CD8-positive, alpha-beta memory T cell (primary cell): ENCODE data around the gene TEKTIP1. TPM values are rescaled to one million over a fixed set of nuclear protein-coding genes. Genes with fewer than 3 reads are reported as not detected.
A peak's percentile ranks its signal among the peaks of the same experiment; 100 is the strongest.
"Not testable (repeated sequence)": the region's sequence is repeated elsewhere in the genome, so short reads cannot be mapped to it uniquely, and the experiment has no call there.

ENCODE experiments used
- CTCF ChIA-PET: fragments of 350-600 bp; sonication (Branson Sonifier 250); formaldehyde crosslinking; loops from one replicate; lab custom pipeline; 2021; ENCODE audit warnings: antibody characterized with exemption; lab: Charles Lee
- POLR2A ChIA-PET: fragments of 350-600 bp; sonication (Branson Sonifier 250); formaldehyde crosslinking; loops from one replicate; lab custom pipeline; 2021; ENCODE audit warnings: antibody characterized with exemption; lab: Charles Lee
- DNase-seq, 5 donors: peaks; one replicate each; pipeline versions ENCODE4 v3.0.0 to v3.0.0-alpha.2; 2020 to 2022; ENCODE audit warnings: mixed read lengths in 1 of 5
- H3K27ac ChIP-seq: one replicate; pipeline ENCODE4 v1.7.0; 2013; ENCODE audit warnings: low read depth, mild to moderate bottlenecking, low read length, moderate library complexity
- H3K27me3 ChIP-seq: 2 replicates; pipeline ENCODE4 v1.7.0; 2013; ENCODE audit warnings: low read length, mild to moderate bottlenecking; ENCODE audit not compliant: insufficient read depth, poor library complexity, severe bottlenecking
- H3K36me3 ChIP-seq: 2 replicates; pipeline ENCODE4 v1.7.0; 2013; ENCODE audit warnings: mild to moderate bottlenecking, low read length, moderate library complexity; ENCODE audit not compliant: insufficient read depth
- H3K4me1 ChIP-seq: 2 replicates; pipeline ENCODE4 v1.7.0; 2013; ENCODE audit warnings: mild to moderate bottlenecking, low read length, moderate library complexity; ENCODE audit not compliant: insufficient read depth
- H3K4me3 ChIP-seq: 2 replicates; pipeline ENCODE4 v1.7.0; 2013; ENCODE audit warnings: mild to moderate bottlenecking, low read length
- H3K9me3 ChIP-seq: 2 replicates; pipeline ENCODE4 v1.7.0; 2013; ENCODE audit warnings: mild to moderate bottlenecking, low read length
- H3K27ac Mint-ChIP-seq, 8 donors: one replicate each; pipeline ENCODE4 v1.8.0; 2020 to 2021; ENCODE audit warnings: mixed read lengths in 8 of 8, mild to moderate bottlenecking in 6 of 8, inconsistent platforms in 3 of 8, moderate library complexity in 3 of 8
- H3K27me3 Mint-ChIP-seq, 2 donors: one replicate each; pipeline ENCODE4 v1.8.0; 2020 to 2021; ENCODE audit warnings: mixed read lengths in 2 of 2, mild to moderate bottlenecking in 1 of 2, moderate library complexity in 1 of 2
- H3K36me3 Mint-ChIP-seq, 3 donors: one replicate each; pipeline ENCODE4 v1.8.0; 2020 to 2021; ENCODE audit warnings: mixed read lengths in 3 of 3, inconsistent platforms in 1 of 3, mild to moderate bottlenecking in 1 of 3
- H3K4me1 Mint-ChIP-seq, 3 donors: one replicate each; pipeline ENCODE4 v1.8.0; 2020 to 2021; ENCODE audit warnings: mixed read lengths in 3 of 3, inconsistent platforms in 1 of 3, mild to moderate bottlenecking in 1 of 3
- H3K4me3 Mint-ChIP-seq, 7 donors: one replicate each; pipeline ENCODE4 v1.8.0; 2020 to 2021; ENCODE audit warnings: mixed read lengths in 7 of 7, mild to moderate bottlenecking in 6 of 7, moderate library complexity in 4 of 7, inconsistent platforms in 2 of 7
- H3K9me3 Mint-ChIP-seq, 5 donors: one replicate each; pipeline ENCODE4 v1.8.0; 2020 to 2022; ENCODE audit warnings: mixed read lengths in 5 of 5, mild to moderate bottlenecking in 3 of 5, moderate library complexity in 2 of 5, inconsistent platforms in 1 of 5
- polyA plus RNA-seq: library from polyadenylated mRNA; unstranded; fragments of 300-500 nt; fragmentation: Illumina TruSeq; gene quantifications from one replicate; pipeline ENCODE4 v1.2.3, GENCODE V29; 2021
- total RNA-seq, 2 experiments: library from RNA; stranded (reverse); gene quantifications; one replicate each; pipeline ENCODE4 v1.2.3, GENCODE V29; 2021

Gene TEKTIP1
- total and polyA plus RNA-seq, 3 experiments from 2014 or later = 0.38 to 1.2 (median 1.0) TPM

GRCh38 chr19:3528080-3528479 lies 10.9 kb upstream of the TEKTIP1 start:
- Mint-ChIP-seq H3K4me3 (no peak overlapping the region), H3K27ac (no peak overlapping the region), H3K4me1 (no peaks in the 10 kb centered on the region), H3K36me3 (peaks cover 0 to 37% (median 0%) of the 10 kb centered on the region in 3 donors), H3K9me3 (no peaks in the 10 kb centered on the region), H3K27me3 (no peaks in the 10 kb centered on the region)
- Histone ChIP-seq H3K4me3 (no peak overlapping the region), H3K27ac (no peak overlapping the region), H3K36me3 (no peaks in the 10 kb centered on the region), H3K4me1 (no peaks in the 10 kb centered on the region), H3K27me3 (no peaks in the 10 kb centered on the region), H3K9me3 (no peaks in the 10 kb centered on the region)
- POLR2A ChIA-PET = no interaction called here
- CTCF ChIA-PET = no interaction called here
- DNase-seq = no peak

GRCh38 chr19:3528539-3529211 lies 10.3 kb upstream of the TEKTIP1 start:
- H3K27ac ChIP-seq = no peak overlapping the region
- no peaks in the 10 kb centered on the region for H3K27me3 Mint-ChIP-seq
- H3K4me1 Mint-ChIP-seq = no peaks in the 10 kb centered on the region
- H3K27me3 ChIP-seq = no peaks in the 10 kb centered on the region
- DNase-seq = no peak
- no peak overlapping the region for H3K4me3 Mint-ChIP-seq
- ChIA-PET CTCF (no interaction called here), POLR2A (no interaction called here)
- no peak overlapping the region for H3K27ac Mint-ChIP-seq
- no peaks in the 10 kb centered on the region for H3K36me3 ChIP-seq
- no peaks in the 10 kb centered on the region for H3K9me3 ChIP-seq
- no peaks in the 10 kb centered on the region for H3K4me1 ChIP-seq
- H3K9me3 Mint-ChIP-seq = no peaks in the 10 kb centered on the region
- peaks cover 0 to 39% (median 0%) of the 10 kb centered on the region in 3 donors for H3K36me3 Mint-ChIP-seq
- H3K4me3 ChIP-seq = no peak overlapping the region

DNA sequence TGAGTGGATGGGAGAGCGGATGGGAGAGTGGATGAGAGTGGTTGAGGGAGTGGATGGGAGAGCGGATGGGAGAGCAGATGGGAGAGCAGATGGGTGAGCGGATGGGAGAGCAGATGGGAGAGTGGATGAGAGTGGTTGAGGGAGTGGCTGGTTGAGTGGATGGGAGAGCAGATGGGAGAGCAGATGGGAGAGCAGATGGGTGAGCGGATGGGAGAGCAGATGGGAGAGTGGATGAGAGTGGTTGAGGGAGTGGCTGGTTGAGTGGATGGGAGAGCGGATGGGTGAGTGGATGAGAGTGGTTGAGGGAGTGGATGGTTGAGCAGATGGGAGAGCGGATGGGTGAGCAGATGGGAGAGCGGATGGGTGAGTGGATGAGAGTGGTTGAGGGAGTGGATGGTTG lies 9.7 kb upstream of the TEKTIP1 start:
- H3K4me3 Mint-ChIP-seq, H3K27me3 ChIP-seq, H3K9me3 Mint-ChIP-seq, H3K4me1 Mint-ChIP-seq, DNase-seq, H3K9me3 ChIP-seq, POLR2A ChIA-PET, H3K36me3 ChIP-seq, H3K4me3 ChIP-seq, H3K27ac ChIP-seq, H3K27me3 Mint-ChIP-seq, H3K4me1 ChIP-seq, H3K27ac Mint-ChIP-seq, CTCF ChIA-PET: not testable (repeated sequence)
- peaks cover 0 to 38% (median 0%) of the 10 kb centered on the region in 3 donors for H3K36me3 Mint-ChIP-seq

DNA sequence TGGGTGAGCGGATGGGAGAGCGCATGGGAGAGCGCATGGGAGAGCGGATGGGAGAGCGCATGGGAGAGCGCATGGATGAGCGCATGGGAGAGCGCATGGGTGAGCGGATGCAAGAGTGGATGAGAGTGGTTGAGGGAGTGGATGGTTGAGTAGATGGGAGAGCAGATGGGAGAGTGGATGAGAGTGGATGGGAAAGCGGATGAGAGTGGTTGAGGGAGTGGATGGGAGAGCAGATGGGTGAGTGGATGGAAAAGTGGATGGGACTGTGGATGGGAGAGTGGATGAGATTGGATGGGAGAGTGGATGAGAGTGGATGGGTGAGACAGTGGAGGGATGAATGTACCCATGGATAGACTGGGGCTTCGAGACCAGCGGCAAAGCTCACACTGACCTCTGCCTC lies 8.6 kb upstream of the TEKTIP1 start:
- H3K9me3 ChIP-seq = no peaks in the 10 kb centered on the region
- H3K4me3 ChIP-seq = no peak overlapping the region
- Mint-ChIP-seq H3K27ac (no peak overlapping the region), H3K36me3 (peaks cover 0 to 43% (median 0%) of the 10 kb centered on the region in 3 donors), H3K27me3 (no peaks in the 10 kb centered on the region), H3K9me3 (no peaks in the 10 kb centered on the region), H3K4me3 (no peak overlapping the region), H3K4me1 (no peaks in the 10 kb centered on the region)
- H3K27me3 ChIP-seq = no peaks in the 10 kb centered on the region
- no peak for DNase-seq
- no peaks in the 10 kb centered on the region for H3K36me3 ChIP-seq
- no peak overlapping the region for H3K27ac ChIP-seq
- ChIA-PET POLR2A (no interaction called here), CTCF (no interaction called here)
- no peaks in the 10 kb centered on the region for H3K4me1 ChIP-seq

DNA sequence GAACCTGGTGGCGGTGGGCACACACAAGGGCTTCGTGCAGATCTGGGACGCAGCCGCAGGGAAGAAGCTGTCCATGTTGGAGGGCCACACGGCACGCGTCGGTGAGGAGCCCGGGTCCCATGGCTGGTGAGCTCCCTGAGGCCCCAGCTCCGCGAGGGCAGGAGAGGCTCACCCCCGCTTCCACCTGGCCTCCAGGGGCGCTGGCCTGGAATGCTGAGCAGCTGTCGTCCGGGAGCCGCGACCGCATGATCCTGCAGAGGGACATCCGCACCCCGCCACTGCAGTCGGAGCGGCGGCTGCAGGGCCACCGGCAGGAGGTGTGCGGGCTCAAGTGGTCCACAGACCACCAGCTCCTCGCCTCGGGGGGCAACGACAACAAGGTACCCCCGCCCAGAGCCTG lies 7.3 kb upstream of the TEKTIP1 start:
- H3K27ac Mint-ChIP-seq = no peak overlapping the region
- no peaks in the 10 kb centered on the region for H3K9me3 ChIP-seq
- H3K27me3 ChIP-seq = no peaks in the 10 kb centered on the region
- no peaks in the 10 kb centered on the region for H3K4me1 ChIP-seq
- no peaks in the 10 kb centered on the region for H3K27me3 Mint-ChIP-seq
- H3K36me3 ChIP-seq = no peaks in the 10 kb centered on the region
- H3K9me3 Mint-ChIP-seq = no peaks in the 10 kb centered on the region
- no peak overlapping the region for H3K27ac ChIP-seq
- no peak overlapping the region for H3K4me3 Mint-ChIP-seq
- CTCF ChIA-PET = interaction anchor here (0.9 to 1.1 kb wide), 2 partner anchors 13 to 36 kb away, joined by 3 read pairs; no protein-coding TSS in a partner anchor
- DNase-seq = no peak
- POLR2A ChIA-PET = no interaction called here
- peaks cover 0 to 46% (median 0%) of the 10 kb centered on the region in 3 donors for H3K36me3 Mint-ChIP-seq
- no peak overlapping the region for H3K4me3 ChIP-seq
- no peaks in the 10 kb centered on the region for H3K4me1 Mint-ChIP-seq

DNA sequence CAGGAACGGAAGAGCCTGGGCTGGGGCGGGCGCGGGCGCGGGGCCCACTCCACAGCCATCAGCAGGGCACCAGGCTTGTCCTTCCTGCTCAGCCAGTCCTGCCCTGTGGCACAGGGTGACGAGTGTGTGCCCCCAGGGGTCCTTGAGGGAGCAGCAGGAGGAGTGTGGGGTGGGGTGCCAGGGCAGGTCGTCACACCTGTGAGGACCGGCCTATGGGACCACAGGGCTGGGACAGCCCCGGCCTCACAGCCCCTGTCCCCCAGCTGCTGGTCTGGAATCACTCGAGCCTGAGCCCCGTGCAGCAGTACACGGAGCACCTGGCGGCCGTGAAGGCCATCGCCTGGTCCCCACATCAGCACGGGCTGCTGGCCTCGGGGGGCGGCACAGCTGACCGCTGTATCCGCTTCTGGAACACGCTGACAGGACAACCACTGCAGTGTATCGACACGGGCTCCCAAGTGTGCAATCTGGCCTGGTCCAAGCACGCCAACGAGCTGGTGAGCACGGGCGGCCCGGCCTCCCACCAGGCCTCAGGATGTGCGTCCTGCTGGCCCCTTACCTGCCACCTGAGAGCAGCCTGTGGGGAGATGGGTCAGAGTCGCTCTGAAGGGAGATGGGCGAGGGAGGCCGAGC lies 6.7 kb upstream of the TEKTIP1 start:
- no peak for DNase-seq
- H3K27me3 Mint-ChIP-seq = no peaks in the 10 kb centered on the region
- Histone ChIP-seq H3K4me3 (no peak overlapping the region), H3K9me3 (no peaks in the 10 kb centered on the region), H3K4me1 (no peaks in the 10 kb centered on the region), H3K27ac (no peak overlapping the region), H3K36me3 (no peaks in the 10 kb centered on the region), H3K27me3 (no peaks in the 10 kb centered on the region)
- ChIA-PET CTCF (interaction anchor here (0.9 to 1.1 kb wide), 2 partner anchors 13 to 35 kb away, joined by 3 read pairs; no protein-coding TSS in a partner anchor), POLR2A (no interaction called here)
- no peak overlapping the region for H3K4me3 Mint-ChIP-seq
- no peaks in the 10 kb centered on the region for H3K9me3 Mint-ChIP-seq
- no peak overlapping the region for H3K27ac Mint-ChIP-seq
- H3K36me3 Mint-ChIP-seq = peaks cover 0 to 41% (median 0%) of the 10 kb centered on the region in 3 donors
- H3K4me1 Mint-ChIP-seq = no peaks in the 10 kb centered on the region

GRCh38 chr19:3533033-3533432 lies 5.9 kb upstream of the TEKTIP1 start:
- Mint-ChIP-seq H3K4me3 (no peak overlapping the region), H3K9me3 (no peaks in the 10 kb centered on the region)

DNA sequence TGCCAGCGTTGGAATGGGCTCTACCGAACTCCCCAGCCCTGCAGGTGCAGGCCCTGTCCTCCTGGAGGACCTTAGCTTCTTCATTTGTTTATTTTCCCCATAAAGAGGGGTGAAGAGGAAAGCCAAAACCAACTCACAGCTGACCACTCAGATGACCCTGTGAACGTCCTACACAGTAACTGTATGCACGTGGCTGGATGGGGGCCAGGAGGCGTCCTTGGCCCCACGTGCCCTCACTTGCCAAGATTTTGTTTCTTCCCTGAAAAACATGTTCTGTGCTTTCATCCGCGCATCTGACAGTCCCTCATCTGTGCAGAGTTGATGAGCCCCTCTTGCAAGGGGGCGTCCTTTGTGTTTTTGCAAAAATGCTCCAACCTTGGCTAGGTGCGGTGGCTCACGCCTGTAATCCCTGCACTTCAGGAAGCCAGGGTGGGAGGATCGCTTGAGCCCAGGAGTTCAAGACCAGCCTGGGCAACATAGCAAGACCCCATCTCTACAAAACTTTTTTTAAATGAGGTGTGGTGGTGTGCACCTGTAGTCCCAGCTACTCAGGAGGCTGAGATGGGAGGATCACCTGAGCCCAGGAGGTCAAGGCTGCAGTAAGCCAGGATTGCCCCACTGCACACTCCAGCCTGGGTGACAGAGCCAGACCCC lies 5.3 kb upstream of the TEKTIP1 start:
- no peak for DNase-seq
- no peaks in the 10 kb centered on the region for H3K4me1 ChIP-seq
- Mint-ChIP-seq H3K36me3 (peaks cover 0 to 45% (median 0%) of the 10 kb centered on the region in 3 donors), H3K4me3 (no peak overlapping the region), H3K9me3 (no peaks in the 10 kb centered on the region), H3K4me1 (peaks cover 0 to 1% (median 0%) of the 10 kb centered on the region in 3 donors), H3K27me3 (no peaks in the 10 kb centered on the region), H3K27ac (peak overlapping the region in 1 of 8 donors; percentile 54)
- no peak overlapping the region for H3K4me3 ChIP-seq
- ChIA-PET CTCF (interaction anchor here (1.4 kb wide), 1 partner anchor 12 kb away, joined by 4 read pairs; no protein-coding TSS in a partner anchor), POLR2A (no interaction called here)
- no peaks in the 10 kb centered on the region for H3K36me3 ChIP-seq
- no peak overlapping the region for H3K27ac ChIP-seq
- H3K9me3 ChIP-seq = no peaks in the 10 kb centered on the region
- no peaks in the 10 kb centered on the region for H3K27me3 ChIP-seq

More at GRCh38 chr19:3533033-3533432, 5.9 kb upstream of the TEKTIP1 start:
- no peaks in the 10 kb centered on the region for H3K36me3 ChIP-seq
- no peak overlapping the region for H3K27ac ChIP-seq
- Mint-ChIP-seq H3K36me3 (peaks cover 0 to 40% (median 0%) of the 10 kb centered on the region in 3 donors), H3K27ac (peak overlapping the region in 1 of 8 donors; percentile 54), H3K4me1 (no peaks in the 10 kb centered on the region), H3K27me3 (no peaks in the 10 kb centered on the region)
- no peaks in the 10 kb centered on the region for H3K4me1 ChIP-seq
- H3K27me3 ChIP-seq = no peaks in the 10 kb centered on the region
- no peak overlapping the region for H3K4me3 ChIP-seq
- H3K9me3 ChIP-seq = no peaks in the 10 kb centered on the region
- CTCF ChIA-PET = interaction anchor here (1.4 kb wide), 1 partner anchor 12 kb away, joined by 4 read pairs; no protein-coding TSS in a partner anchor
- DNase-seq = no peak
- POLR2A ChIA-PET = interaction anchor here (0.5 to 0.6 kb wide), 2 partner anchors 21 to 53 kb away, joined by 3 to 4 read pairs; no protein-coding TSS in a partner anchor
